NCI-H1436 treated with DMSO at 0.1 percent for 48 hours (cell line): ENCODE results near the gene NEMF.
"Not testable (repeated sequence)": the region's sequence is repeated elsewhere in the genome, so short reads cannot be mapped to it uniquely, and the experiment has no call there.

Source experiments
- DNase-seq: peaks from one replicate; lab custom pipeline; 2025; lab: John Stamatoyannopoulos, UW

Gene NEMF

GRCh38 chr14:49820176-49820575 is 32.4 kb downstream of the NEMF start:
- no peak for DNase-seq

DNA sequence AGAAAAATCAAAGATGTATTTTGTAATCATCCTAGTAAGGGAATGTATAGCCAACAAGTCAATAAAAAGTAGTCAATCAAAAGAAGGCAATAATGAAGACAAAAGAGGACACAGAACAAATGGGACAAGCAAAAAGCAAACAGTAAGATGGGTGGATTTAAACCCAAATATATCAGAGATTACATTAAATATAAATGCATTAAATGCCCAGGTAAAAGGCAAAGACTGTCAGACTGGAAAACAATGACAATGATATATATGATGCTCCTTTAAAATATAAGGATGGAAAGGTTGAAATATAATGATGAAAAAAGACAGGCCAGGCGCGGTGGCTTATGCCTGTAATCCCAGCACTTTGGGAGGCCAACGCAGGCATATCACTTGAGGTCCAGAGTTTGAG is 35.7 kb downstream of the NEMF start:
- DNase-seq, result no peak

DNA sequence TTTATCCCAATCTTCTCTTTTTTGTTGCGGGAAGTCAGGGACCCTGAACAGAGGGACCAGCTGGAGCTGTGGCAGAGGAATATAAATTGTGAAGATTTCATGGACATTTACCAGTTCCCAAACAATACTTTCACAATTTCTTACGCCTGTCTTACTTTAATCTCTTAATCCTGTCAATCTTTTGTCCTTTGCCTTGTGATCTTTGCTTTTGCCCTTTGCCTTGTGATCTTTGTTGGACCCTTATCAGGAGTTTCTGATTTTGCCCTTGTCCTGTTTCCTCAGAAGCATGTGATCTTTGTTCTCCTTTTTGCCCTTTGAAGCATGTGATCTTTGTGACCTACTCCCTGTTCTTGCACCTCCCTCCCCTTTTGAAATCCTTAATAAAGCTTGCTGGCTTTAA is 36.5 kb downstream of the NEMF start:
- DNase-seq, result not testable (repeated sequence)

DNA sequence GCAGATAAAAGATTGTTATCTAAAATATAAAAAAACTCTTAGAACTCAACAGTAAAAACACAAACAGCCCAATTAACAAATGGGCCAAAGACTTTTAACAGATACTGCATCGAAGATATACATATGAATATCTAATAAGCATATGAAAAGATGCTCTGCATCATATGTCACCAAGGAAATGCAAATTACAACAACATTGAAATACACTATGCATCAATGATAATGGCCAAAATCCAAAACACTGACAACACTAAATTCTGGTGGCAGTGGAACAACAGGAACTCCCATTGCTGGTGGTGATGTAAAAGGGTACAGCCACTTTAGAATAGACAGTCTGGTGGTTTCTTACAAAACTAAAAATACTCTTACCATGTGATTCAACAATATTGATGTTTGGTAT is 43.8 kb downstream of the NEMF start:
- no peak for DNase-seq

DNA sequence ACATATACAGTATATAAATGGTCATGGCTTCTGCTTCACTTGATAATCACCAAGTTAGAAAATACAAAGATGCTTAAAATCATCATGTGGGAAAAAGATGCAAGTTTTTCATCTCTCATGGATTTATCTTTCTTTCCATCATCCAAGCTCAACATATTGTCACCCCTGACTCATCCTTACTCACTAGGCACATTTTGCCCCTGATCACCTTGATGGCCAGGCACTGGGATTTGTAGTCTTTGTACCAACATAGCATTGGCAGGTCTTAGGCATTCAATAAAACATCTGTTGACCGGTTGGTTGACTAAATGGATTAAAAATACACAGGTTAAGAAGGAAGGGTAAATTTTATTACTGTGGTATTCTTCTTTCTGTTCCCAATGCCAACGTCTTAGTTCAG is 56.6 kb downstream of the NEMF start:
- DNase-seq, result no peak

DNA sequence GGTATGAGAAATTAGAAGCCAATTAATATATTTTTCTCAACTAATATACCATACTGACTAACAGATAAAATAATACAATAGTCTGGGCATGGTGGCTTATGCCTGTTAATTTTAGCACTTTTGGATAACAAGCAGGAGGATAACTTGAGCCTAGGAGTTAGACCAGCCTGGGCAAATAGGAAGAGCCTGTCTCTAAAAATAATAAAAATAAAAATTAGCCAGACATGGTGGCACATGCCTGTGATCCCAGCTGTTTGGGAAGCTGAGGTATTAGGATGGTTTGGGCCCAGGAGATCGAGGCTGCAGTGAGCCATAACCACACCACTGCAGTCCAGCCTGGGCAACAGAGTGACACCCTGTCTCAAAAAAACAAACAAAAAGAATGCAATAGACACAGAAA is 60.0 kb downstream of the NEMF start:
- no peak for DNase-seq

DNA sequence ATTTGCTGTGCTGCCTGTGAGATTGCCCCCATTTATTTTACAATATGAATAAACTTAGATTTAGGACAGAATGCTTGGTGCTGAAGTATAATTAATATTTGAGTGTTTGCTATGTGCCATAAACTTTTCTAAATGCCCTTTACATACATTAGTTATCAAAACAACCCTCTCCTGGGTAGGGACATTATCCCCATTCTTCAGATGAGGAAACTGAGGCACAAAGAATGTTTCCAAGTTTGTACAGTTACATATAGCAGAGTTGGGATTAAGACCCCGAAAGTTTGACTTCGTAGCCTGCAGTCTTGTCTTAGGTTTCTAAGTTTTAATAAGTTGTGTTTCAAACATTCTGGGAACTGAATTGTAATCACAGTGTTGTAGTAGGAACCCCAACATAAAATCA is 66.3 kb downstream of the NEMF start:
- no peak for DNase-seq

GRCh38 chr14:49783394-49784014 is 69.1 kb downstream of the NEMF start:
- no peak for DNase-seq

GRCh38 chr14:49781040-49781439 is 71.5 kb downstream of the NEMF start:
- DNase-seq, result not testable (repeated sequence)

DNA sequence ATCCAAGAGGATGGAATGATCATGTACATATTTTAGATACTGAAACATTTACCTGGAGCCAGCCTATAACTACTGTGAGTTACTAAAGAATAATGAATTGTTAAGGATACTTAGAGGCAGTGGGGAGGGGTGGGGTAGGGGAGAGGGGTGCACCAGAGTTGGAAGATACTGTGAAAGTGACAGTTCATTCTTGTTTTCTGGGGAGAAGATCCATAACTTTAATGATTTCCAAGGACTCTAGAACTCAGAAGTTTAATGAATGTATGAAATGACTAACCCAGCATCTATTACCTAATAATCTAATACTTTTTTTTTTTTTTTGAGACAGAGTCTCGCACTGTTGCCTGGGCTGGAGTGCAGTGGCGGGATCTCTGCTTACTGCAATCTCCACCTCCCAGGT is 74.2 kb downstream of the NEMF start:
- DNase-seq, result no peak

DNA sequence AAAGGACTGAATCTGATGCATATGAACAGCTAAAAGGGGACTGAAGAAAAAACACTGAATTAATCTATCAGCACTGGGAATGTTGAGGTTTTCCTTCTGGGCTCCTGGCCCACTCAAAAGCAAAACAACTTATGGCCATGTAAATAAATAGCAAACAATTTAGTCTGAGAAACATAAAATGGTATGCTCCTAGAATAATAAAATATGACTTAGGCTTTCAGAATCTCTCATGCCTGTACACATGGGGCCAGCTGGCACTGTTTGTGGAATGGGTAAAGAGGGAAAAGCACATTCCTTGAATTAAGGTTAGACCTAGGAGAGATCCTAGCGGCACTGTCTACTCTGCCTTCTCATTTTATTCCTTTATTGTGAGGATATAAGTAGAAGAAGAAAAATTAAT is 78.5 kb downstream of the NEMF start:
- DNase-seq, result no peak

- not testable (repeated sequence) for DNase-seq
Measured at GRCh38 chr14:49771691-49772090, 80.9 kb downstream of the NEMF start.

DNA sequence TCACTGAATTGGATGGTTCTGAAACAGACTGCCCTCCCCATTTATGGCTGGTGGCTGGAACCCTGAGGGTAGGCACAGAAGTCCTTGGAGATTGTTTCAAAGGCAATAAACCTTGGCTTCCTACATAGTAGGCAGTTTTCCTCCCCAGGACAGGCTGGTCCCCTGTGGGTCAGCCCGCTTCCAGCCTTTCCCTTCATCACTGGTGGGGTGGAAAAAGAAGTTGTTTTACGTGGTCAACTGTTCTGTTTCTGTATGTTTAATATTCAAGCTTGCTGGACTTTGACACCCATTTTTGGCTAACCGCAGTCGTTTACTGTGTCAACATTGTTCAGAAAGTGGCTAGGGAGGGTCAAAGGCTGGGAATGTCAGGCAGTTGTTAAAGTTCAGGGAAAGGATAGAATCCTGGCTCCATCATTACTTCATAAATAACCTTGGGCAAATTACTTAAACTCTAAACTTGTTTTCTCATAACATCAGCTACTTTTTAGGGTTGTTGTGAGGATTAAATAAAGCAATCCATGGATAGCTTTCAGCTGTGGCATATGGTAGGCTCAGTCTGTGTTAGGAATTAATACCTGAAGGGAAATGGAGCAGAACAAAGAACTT is 82.3 kb downstream of the NEMF start:
- no peak for DNase-seq

DNA sequence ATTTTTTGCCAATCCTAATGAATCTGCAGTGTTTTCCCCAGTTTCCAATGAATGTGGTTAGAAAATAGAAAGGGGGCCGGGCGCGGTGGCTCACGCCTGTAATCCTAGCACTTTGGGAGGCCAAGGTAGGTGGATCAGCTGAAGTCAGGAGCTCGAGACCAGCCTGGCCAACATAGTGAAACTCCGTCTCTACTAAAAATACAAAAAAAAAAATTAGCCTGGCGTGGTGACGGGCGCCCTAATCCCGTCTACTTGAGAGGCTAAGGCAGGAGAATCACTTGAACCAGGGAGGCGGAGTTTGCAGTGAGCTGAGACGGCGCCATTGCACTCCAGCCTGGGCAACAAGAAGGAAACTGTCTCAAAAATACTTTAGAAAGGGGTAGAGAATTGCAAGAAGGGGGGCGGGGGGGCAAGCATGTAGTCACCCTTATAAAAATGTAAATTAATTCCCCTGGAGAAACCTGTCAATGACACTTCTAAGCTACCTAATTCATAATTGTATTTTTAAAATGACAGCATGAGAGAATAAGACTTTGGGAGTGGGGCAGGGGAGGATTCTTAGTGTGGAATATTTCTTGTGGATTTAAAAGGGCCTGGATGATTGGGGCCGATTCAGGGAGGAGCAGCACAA is 82.9 kb downstream of the NEMF start:
- no peak for DNase-seq

DNA sequence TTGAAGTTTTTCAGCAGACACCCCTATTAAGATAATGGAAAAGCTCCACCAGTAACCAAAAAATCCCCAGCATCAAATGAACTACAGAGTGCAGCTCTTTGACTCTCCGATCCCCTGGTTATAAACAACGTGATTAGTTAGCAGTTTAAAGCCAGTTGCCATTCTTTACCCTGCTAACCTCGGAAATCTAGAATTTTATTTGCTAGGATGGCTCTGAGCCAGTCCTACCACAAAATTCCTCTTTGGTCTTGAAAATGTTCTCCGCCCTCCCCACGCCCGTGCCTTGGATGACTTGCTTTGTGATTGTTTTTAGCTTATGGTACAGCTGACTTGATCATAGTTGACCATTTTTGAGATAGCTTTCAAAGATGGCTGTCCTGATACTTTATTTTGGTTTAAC is 83.4 kb downstream of the NEMF start:
- no peak for DNase-seq

- DNase-seq, result no peak
Measured at GRCh38 chr14:49768301-49769121, 84.1 kb downstream of the NEMF start.

DNA sequence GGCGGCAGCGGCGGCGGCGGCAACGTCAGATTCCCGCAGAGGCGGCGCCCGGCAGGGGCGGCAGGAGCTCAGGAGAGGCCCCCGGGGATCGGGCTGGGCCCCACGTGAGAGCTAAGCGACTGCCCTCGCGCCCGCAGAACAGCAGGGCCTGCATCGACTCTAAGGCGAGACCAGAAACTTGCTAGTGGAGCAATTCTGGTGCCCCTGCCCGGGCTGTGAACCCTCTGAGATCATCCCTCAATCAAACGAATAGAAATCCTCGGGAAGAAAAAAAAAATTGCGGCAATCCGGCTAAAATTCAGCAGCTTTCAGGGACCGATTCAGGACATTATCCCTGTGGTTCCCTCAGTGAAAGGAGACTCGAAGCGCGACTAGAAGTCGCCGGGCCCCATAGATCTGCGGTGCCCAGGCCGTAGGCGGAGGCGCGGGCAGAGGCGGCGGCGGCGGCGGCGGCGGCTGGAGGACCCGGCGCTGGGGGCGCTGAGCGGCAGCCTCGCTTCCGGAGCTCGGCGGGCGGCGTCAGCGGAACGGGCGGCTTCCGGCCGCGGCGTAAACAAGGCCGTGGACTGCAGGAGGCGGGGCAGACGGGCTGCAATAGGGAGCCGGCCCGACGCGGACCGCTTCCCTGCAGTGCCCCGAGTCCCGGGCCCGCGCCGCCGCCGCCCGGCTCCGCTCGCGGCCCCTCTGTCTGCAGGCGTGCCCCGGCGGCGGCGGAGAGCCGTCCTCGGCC is 84.9 kb downstream of the NEMF start, which contains the start of gene KLHDC2:
KLHDC2 (plus strand) TSS at position 583 of the 730 bp plus-strand sequence. CDS start 316 bp downstream, outside the sequence.
- peak; percentile 63 for DNase-seq

DNA sequence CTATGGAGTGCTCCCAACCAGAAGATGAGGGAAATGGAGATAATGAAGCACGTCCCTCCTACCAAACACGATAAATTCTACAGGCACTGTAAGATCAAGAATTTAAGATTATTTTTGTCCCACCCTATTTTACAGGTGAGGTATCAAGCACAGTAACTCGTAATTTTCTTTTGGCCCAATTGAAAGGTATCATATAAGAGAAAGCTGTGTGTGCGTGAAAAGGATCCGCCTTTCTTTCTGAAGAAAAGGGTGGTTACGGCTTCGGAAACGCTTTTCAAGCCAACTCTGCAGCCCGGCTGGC is 85.4 kb downstream of the NEMF start:
- DNase-seq, result no peak

- no peak for DNase-seq
Measured at GRCh38 chr14:49766839-49767238, 85.7 kb downstream of the NEMF start.

DNA sequence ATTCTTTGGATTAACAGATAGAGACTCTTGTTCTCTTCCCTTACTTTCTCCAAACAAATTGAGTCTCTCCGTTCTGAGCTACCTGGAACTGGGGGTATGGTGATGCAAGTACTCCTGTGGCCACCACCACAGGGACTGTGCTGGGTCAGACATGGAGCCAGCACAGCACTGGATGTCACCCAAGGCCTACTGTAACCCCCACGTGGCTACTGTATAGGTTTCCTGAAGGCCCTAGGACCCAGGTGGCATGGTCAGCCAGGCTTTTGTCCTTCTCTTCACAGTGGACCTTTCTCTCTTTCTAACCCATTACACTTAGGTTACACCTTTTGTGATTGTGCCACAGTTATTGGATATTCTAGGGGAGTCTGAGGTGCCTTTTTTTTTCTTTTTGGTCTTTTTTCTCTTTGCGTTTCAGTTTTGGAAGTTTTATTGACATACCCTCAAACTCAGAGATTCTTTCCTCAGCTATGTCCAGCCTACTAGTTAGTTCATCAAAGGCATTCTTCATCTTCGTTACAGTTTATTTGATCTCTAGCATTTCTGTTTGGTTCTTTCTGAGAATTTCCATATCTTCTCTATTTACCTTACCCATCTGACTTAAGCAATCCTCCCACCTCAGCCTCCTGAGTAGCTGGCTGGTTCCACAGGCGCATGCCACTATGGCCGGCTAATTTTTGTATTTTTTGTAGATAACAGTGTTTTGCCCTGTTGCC is 90.6 kb downstream of the NEMF start:
- no peak for DNase-seq

GRCh38 chr14:49755378-49755777 is 97.2 kb downstream of the NEMF start:
- no peak for DNase-seq
